MM.1S (cell line): ENCODE data around the gene ATP13A3.

Experiments used
- DNase-seq: peaks from one replicate; pipeline ENCODE4 v3.0.0-alpha.2; 2015
- H2AFZ ChIP-seq: fragments of 300-600 bp; sonication (generic); 2 replicates; pipeline ENCODE4 v1.6.0; 2016; ENCODE audit warnings: antibody characterized with exemption, low read length
- H3F3A ChIP-seq: fragments of 300-600 bp; sonication (generic); 2 replicates; pipeline ENCODE4 v1.6.1; 2016; ENCODE audit warnings: mild to moderate bottlenecking, antibody characterized with exemption, low read length, moderate library complexity, mixed read lengths; ENCODE audit not compliant: insufficient read depth
- H3K27ac ChIP-seq: fragments of 300-600 bp; sonication (generic); 2 replicates; pipeline ENCODE4 v1.5.1; 2016; ENCODE audit warnings: mild to moderate bottlenecking, low read length
- H3K27me3 ChIP-seq: fragments of 300-600 bp; sonication (generic); replicated peaks from 2 replicates; pipeline ENCODE4 v1.6.0; 2016; ENCODE audit warnings: low read length; ENCODE audit not compliant: insufficient read depth
- H3K36me3 ChIP-seq: fragments of 300-600 bp; sonication (generic); replicated peaks from 2 replicates; pipeline ENCODE4 v1.6.1; 2016; ENCODE audit warnings: mild to moderate bottlenecking, low read length, mixed read lengths; ENCODE audit not compliant: insufficient read depth
- H3K4me1 ChIP-seq: fragments of 300-600 bp; sonication (generic); 2 replicates; pipeline ENCODE4 v1.6.1; 2016; ENCODE audit warnings: low read length, mixed read lengths
- H3K4me2 ChIP-seq: fragments of 300-600 bp; sonication (generic); 2 replicates; pipeline ENCODE4 v1.6.0; 2016; ENCODE audit warnings: low read depth, low read length
- H3K4me3 ChIP-seq: fragments of 300-600 bp; sonication (generic); 2 replicates; pipeline ENCODE4 v1.5.1; 2016; ENCODE audit warnings: low read length, mixed read lengths
- H3K79me2 ChIP-seq: fragments of 300-600 bp; sonication (generic); 2 replicates; pipeline ENCODE4 v1.6.1; 2016; ENCODE audit warnings: mixed run types, low read length, mixed read lengths
- H3K9ac ChIP-seq: fragments of 300-600 bp; sonication (generic); 2 replicates; pipeline ENCODE4 v1.6.1; 2016; ENCODE audit warnings: low read length, mixed read lengths
- H3K9me2 ChIP-seq: fragments of 300-600 bp; sonication (generic); replicated peaks from 2 replicates; pipeline ENCODE4 v1.6.1; 2016; ENCODE audit warnings: mild to moderate bottlenecking, low read length, mixed read lengths; ENCODE audit not compliant: insufficient read depth
- H3K9me3 ChIP-seq: fragments of 300-600 bp; sonication (generic); replicated peaks from 2 replicates; pipeline ENCODE4 v1.6.1; 2016; ENCODE audit warnings: mild to moderate bottlenecking, low read length, mixed read lengths; ENCODE audit not compliant: insufficient read depth
- H4K20me1 ChIP-seq: fragments of 300-600 bp; sonication (generic); 2 replicates; pipeline ENCODE4 v1.6.1; 2016; ENCODE audit warnings: mild to moderate bottlenecking, low read length, moderate library complexity, mixed read lengths; ENCODE audit not compliant: insufficient read depth
- EZH2 ChIP-seq: fragments of 300-600 bp; sonication (generic); optimal IDR thresholded peaks from 2 replicates; pipeline ENCODE3; 2017; ENCODE audit warnings: low read depth, mild to moderate bottlenecking, antibody characterized with exemption, low read length, mixed read lengths
- EZH2phosphoT487 ChIP-seq: fragments of 300-600 bp; sonication (generic); IDR thresholded peaks from 2 replicates; pipeline ENCODE4 v1.6.1; 2018; ENCODE audit warnings: antibody characterized with exemption, low read length
- TF ChIP-seq, protein P1 (sequence below): fragments of 300-600 bp; sonication (generic); IDR thresholded peaks from 2 replicates; pipeline ENCODE4 v1.5.1; 2016; ENCODE audit warnings: antibody characterized with exemption, low read length, mixed read lengths

Gene ATP13A3

DNA sequence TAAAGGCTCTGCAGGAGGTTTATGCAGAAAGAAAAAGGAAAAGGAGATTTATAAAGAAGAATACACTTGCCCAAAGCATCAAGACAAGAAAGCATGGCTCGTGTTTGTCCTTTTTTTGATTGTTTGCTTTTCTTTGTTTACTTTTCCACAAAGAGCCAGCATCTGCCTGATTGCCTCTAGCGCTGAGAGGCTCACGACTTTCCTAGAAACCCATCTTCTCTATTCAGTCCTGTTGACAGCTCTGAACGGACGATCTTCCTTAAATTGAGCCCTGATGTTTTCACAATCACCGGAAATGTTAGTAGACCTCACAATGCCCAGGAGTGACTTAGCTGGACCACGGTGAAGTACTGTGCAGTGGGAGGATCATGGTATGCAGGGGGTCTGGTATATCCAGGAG, 100.2 kb downstream of the ATP13A3 start:
- Histone ChIP-seq H3K4me1 (no peaks in the 10 kb centered on the region), H3K79me2 (no peaks in the 10 kb centered on the region), H3K4me3 (no peak overlapping the region), H3K9me2 (no peaks in the 10 kb centered on the region), H3K27ac (no peak overlapping the region), H3K9ac (no peak overlapping the region), H4K20me1 (no peaks in the 10 kb centered on the region), H2AFZ (no peak overlapping the region), H3K4me2 (no peak overlapping the region), H3K9me3 (no peaks in the 10 kb centered on the region), H3K36me3 (no peaks in the 10 kb centered on the region), H3F3A (no peaks in the 10 kb centered on the region), H3K27me3 (peaks cover 44% of the 10 kb centered on the region)
- no peak for TF ChIP-seq EZH2
- TF ChIP-seq EZH2phosphoT487 = no peak
- no peak for DNase-seq

DNA sequence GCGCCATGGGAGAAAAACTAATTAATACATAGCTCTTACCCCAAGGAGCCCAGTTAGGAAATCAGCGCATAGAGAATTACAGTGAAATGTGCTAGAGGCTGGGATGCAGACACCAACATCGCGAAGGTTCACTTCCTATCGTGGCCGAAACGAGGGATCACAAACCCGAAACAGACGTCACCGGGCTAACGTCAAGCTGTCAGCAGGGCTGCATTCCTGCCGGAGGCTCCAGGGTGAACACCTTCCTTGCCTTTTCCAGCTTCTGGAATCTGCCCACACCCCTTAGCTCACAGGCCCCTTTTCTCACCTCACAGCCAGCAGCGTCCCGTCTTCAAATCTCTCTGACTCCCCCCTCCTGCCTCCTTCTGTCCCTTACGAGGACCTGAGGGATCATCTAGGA, 100.7 kb downstream of the ATP13A3 start:
- no peak overlapping the region for H3K4me3 ChIP-seq
- no peak overlapping the region for H3K27ac ChIP-seq
- H2AFZ ChIP-seq = no peak overlapping the region
- H4K20me1 ChIP-seq = no peaks in the 10 kb centered on the region
- H3K4me1 ChIP-seq = no peaks in the 10 kb centered on the region
- H3K36me3 ChIP-seq = no peaks in the 10 kb centered on the region
- TF ChIP-seq, protein P1, sequence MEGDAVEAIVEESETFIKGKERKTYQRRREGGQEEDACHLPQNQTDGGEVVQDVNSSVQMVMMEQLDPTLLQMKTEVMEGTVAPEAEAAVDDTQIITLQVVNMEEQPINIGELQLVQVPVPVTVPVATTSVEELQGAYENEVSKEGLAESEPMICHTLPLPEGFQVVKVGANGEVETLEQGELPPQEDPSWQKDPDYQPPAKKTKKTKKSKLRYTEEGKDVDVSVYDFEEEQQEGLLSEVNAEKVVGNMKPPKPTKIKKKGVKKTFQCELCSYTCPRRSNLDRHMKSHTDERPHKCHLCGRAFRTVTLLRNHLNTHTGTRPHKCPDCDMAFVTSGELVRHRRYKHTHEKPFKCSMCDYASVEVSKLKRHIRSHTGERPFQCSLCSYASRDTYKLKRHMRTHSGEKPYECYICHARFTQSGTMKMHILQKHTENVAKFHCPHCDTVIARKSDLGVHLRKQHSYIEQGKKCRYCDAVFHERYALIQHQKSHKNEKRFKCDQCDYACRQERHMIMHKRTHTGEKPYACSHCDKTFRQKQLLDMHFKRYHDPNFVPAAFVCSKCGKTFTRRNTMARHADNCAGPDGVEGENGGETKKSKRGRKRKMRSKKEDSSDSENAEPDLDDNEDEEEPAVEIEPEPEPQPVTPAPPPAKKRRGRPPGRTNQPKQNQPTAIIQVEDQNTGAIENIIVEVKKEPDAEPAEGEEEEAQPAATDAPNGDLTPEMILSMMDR = no peak
- TF ChIP-seq EZH2 = no peak
- no peak for TF ChIP-seq EZH2phosphoT487
- H3K4me2 ChIP-seq = no peak overlapping the region
- no peak for DNase-seq
- H3K9me2 ChIP-seq = no peaks in the 10 kb centered on the region
- no peaks in the 10 kb centered on the region for H3K9me3 ChIP-seq
- H3K27me3 ChIP-seq = peaks cover 45% of the 10 kb centered on the region
- H3K79me2 ChIP-seq = no peaks in the 10 kb centered on the region
- no peaks in the 10 kb centered on the region for H3F3A ChIP-seq
- H3K9ac ChIP-seq = no peak overlapping the region

DNA sequence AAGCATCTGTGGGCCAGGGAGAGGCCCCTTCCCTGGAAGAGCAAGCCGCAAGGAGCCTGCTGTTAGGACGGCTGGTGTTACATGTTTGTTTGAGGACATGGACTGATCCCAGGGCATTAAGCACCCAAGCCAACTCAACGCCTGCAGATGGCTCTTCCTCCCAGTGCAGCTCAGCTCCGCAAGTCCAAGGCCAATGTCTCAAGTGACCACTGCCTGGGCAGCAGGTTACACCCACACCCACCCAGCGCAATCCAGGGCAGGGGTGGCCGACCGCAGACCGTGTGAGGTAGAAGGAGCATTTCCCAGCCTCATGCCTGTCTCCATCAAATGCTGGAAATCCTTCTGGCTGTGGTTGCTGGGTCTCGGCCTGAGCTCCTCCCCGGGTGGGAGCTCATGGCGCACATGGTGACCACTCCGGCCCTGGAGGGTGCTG, 102.2 kb downstream of the ATP13A3 start:
- H3K27me3 ChIP-seq = peaks cover 45% of the 10 kb centered on the region
- no peak overlapping the region for H3K27ac ChIP-seq
- no peak for TF ChIP-seq EZH2
- no peak for TF ChIP-seq EZH2phosphoT487
- TF ChIP-seq, protein P1 = no peak
- no peaks in the 10 kb centered on the region for H3K36me3 ChIP-seq
- H3K4me3 ChIP-seq = no peak overlapping the region
- no peaks in the 10 kb centered on the region for H3K4me1 ChIP-seq
- no peak overlapping the region for H3K9ac ChIP-seq
- no peak overlapping the region for H3K4me2 ChIP-seq
- H4K20me1 ChIP-seq = no peaks in the 10 kb centered on the region
- no peak overlapping the region for H2AFZ ChIP-seq
- H3K9me2 ChIP-seq = no peaks in the 10 kb centered on the region
- H3K79me2 ChIP-seq = no peaks in the 10 kb centered on the region
- no peaks in the 10 kb centered on the region for H3K9me3 ChIP-seq
- H3F3A ChIP-seq = no peaks in the 10 kb centered on the region
- DNase-seq = no peak

DNA sequence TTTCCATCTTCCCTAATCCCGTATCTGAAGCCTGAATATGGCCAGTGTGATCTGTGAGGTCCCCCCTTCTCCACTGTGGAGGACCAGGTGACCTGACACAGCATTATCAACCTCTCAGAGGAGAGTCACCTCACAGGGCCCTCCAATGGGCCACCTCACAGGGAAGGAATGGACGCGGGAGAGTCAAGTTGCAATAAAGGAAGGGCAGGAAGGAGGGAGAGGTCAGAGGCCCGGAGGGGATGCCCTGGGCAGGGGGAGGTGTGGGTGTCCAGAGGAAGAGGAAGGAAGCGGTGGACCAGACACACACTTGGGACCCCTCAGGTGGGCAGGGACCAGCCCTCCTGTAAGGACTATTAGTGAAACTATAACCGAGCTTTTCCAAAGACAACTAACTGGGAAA, 102.6 kb downstream of the ATP13A3 start:
- DNase-seq = no peak
- no peak overlapping the region for H2AFZ ChIP-seq
- no peak overlapping the region for H3K9ac ChIP-seq
- H3K9me2 ChIP-seq = no peaks in the 10 kb centered on the region
- H3K9me3 ChIP-seq = no peaks in the 10 kb centered on the region
- no peaks in the 10 kb centered on the region for H3K36me3 ChIP-seq
- peaks cover 45% of the 10 kb centered on the region for H3K27me3 ChIP-seq
- no peaks in the 10 kb centered on the region for H3K4me1 ChIP-seq
- no peaks in the 10 kb centered on the region for H3K79me2 ChIP-seq
- no peaks in the 10 kb centered on the region for H4K20me1 ChIP-seq
- H3K27ac ChIP-seq = no peak overlapping the region
- no peak overlapping the region for H3K4me2 ChIP-seq
- H3K4me3 ChIP-seq = no peak overlapping the region
- TF ChIP-seq, protein P1 = no peak
- TF ChIP-seq EZH2phosphoT487 (no peak), EZH2 (no peak)
- no peaks in the 10 kb centered on the region for H3F3A ChIP-seq
